Ishikawa (cell line): ENCODE data around the gene DAAM1.

Experiments
- CEBPB ChIP-seq: IDR thresholded peaks from 2 replicates; pipeline ENCODE4 v1.6.1; 2012
- EGR1 ChIP-seq: IDR thresholded peaks from 2 replicates; pipeline ENCODE4 v1.6.1; 2012
- EP300 ChIP-seq: IDR thresholded peaks from 2 replicates; pipeline ENCODE4 v1.6.1; 2012; ENCODE audit warnings: borderline replicate concordance
- NFIC ChIP-seq: IDR thresholded peaks from 2 replicates; pipeline ENCODE4 v1.6.1; 2012
- TCF12 ChIP-seq: IDR thresholded peaks from 2 replicates; pipeline ENCODE4 v1.6.1; 2012; ENCODE audit warnings: low read depth
- TF ChIP-seq, protein P1 (sequence below): IDR thresholded peaks from 2 replicates; pipeline ENCODE4 v1.6.1; 2012

DNA sequence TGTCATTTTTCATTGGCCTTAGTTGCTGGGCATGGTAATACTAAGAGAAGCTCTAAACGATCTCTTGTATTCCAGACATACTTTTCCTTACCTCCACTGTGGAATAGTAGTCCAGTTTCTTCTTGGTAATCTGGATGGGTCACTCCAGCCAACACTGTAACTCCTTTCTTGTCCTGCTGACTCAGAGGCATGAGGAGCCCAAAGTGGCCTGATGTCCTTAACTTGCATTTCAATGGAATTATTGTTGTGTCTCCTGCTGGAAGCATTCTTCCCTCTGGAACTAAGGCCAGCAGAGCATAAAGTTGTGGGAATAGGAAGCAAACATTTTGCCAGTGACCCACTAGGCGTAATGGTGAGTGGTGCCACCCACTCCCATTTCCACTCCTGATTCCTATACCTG is 33.1 kb downstream of the DAAM1 start:
- TF ChIP-seq EP300 (no peak), EGR1 (no peak), NFIC (no peak), CEBPB (no peak), TCF12 (no peak)
- TF ChIP-seq, protein P1, sequence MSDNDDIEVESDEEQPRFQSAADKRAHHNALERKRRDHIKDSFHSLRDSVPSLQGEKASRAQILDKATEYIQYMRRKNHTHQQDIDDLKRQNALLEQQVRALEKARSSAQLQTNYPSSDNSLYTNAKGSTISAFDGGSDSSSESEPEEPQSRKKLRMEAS: no peak
